ENCODE data around the gene PTPRQ. TPM values are rescaled to one million over a fixed set of nuclear protein-coding genes. Genes with fewer than 3 reads are reported as not detected.

Gene PTPRQ
- polyA plus RNA-seq, 1 experiment, result 5.1 TPM

DNA sequence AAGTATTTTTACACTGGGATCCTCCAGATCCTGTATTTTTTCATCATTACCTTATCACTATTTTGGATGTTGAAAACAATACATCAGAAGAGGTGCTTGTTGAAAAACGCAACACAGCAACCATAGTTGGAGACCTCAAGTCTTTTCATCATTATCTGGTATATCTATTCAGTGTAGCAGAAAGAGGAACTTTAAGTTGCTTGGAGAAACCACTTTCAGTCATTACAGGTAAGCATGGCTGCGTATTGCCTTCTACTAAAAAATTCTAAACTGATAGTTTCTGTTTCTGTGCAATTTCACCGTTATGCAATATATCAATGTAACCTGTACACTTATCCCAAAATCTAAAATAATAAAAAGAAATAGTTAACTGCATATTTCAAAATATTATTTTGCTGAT is 32.2 kb upstream of the PTPRQ start:
- ChIA-PET POLR2A (no interaction called here), CTCF (interaction anchor here (1.2 to 2.1 kb wide), 2 partner anchors 221 to 351 kb away, joined by 3 to 15 read pairs; no protein-coding TSS in a partner anchor)
- TF ChIP-seq, protein P1, sequence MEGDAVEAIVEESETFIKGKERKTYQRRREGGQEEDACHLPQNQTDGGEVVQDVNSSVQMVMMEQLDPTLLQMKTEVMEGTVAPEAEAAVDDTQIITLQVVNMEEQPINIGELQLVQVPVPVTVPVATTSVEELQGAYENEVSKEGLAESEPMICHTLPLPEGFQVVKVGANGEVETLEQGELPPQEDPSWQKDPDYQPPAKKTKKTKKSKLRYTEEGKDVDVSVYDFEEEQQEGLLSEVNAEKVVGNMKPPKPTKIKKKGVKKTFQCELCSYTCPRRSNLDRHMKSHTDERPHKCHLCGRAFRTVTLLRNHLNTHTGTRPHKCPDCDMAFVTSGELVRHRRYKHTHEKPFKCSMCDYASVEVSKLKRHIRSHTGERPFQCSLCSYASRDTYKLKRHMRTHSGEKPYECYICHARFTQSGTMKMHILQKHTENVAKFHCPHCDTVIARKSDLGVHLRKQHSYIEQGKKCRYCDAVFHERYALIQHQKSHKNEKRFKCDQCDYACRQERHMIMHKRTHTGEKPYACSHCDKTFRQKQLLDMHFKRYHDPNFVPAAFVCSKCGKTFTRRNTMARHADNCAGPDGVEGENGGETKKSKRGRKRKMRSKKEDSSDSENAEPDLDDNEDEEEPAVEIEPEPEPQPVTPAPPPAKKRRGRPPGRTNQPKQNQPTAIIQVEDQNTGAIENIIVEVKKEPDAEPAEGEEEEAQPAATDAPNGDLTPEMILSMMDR (IDR thresholded peaks at IDR 0.05; ENCODE audit: insufficient read depth, low read depth, low read length), result no peak
- no peak overlapping the region for H3K4me3 ChIP-seq (ENCODE audit: low read depth, low read length)
- no peaks in the 10 kb centered on the region for H3K27me3 ChIP-seq (ENCODE audit: control insufficient read depth, insufficient read depth, low read length)
- no peak for DNase-seq (ENCODE audit: low read depth)
- H3K36me3 ChIP-seq (ENCODE audit: control insufficient read depth, insufficient read depth, low read length), result no peaks in the 10 kb centered on the region

DNA sequence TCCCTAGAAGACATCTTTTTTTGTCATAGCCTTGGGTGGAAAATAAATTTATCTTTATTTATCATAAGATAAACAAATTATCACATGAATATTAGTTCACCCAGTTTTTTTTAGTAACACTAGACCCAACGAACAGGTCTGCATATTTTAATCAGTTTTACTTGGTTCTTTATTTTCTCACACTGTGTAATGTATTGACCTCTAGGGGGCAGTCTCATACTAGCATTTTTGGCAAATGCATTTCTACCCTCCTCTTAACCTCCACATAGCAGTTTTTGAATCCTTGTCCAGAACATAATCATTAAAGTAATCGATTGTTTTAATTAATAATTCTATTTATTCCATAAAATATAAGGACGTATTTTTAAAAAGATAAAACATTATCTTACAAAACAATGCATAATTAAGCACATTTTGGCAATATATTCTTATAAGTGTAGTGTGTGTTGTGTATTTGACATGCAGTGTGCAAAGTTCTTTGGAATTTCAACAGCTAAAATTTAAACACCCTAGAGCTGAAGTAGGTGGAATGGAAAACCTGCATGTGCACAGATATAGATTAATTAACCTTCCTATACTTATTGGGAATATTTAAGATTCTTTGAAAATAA is 31.6 kb upstream of the PTPRQ start:
- CTCF ChIA-PET, result interaction anchor here (1.1 to 1.3 kb wide), 5 partner anchors 22 to 534 kb away, joined by 3 to 8 read pairs (median 4); no protein-coding TSS in a partner anchor
- Histone ChIP-seq H3K27me3 (ENCODE audit: control insufficient read depth, insufficient read depth, low read length) (no peaks in the 10 kb centered on the region), H3K4me3 (ENCODE audit: low read depth, low read length) (no peak overlapping the region), H3K36me3 (ENCODE audit: control insufficient read depth, insufficient read depth, low read length) (no peaks in the 10 kb centered on the region)
- DNase-seq (ENCODE audit: low read depth), result no peak
- POLR2A ChIA-PET, result no interaction called here
- TF ChIP-seq, protein P1 (IDR thresholded peaks at IDR 0.05; ENCODE audit: insufficient read depth, low read depth, low read length), result peak; percentile 64

DNA sequence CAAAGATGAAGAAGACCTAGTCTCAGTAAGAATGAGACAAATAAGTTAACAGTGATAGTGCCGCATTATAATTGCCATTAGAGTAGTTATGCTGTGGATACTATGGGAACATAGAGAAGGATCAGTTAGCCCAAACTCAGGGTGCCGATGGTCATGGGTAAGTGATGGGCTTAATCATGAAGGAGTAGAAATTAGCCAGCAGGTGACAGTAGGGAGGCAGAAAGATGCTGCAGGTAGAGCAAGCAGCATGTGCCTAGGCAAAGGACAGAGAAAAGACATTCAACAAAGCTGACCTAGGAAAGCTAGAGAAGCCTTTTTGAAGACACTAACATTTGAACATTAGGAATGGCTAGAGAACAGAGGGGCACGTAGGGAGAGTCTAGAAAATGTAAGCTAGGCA is 30.6 kb upstream of the PTPRQ start:
- ChIA-PET POLR2A (interaction anchor here (0.7 kb wide), 1 partner anchor 167 kb away, joined by 3 read pairs; no protein-coding TSS in a partner anchor), CTCF (interaction anchor here (0.6 to 1.3 kb wide), 7 partner anchors 12 to 533 kb away, joined by 3 to 8 read pairs (median 3); no protein-coding TSS in a partner anchor)
- Histone ChIP-seq H3K36me3 (ENCODE audit: control insufficient read depth, insufficient read depth, low read length) (no peaks in the 10 kb centered on the region), H3K27me3 (ENCODE audit: control insufficient read depth, insufficient read depth, low read length) (no peaks in the 10 kb centered on the region), H3K4me3 (ENCODE audit: low read depth, low read length) (no peak overlapping the region)
- no peak for DNase-seq (ENCODE audit: low read depth)
- TF ChIP-seq, protein P1 (IDR thresholded peaks at IDR 0.05; ENCODE audit: insufficient read depth, low read depth, low read length), result no peak

DNA sequence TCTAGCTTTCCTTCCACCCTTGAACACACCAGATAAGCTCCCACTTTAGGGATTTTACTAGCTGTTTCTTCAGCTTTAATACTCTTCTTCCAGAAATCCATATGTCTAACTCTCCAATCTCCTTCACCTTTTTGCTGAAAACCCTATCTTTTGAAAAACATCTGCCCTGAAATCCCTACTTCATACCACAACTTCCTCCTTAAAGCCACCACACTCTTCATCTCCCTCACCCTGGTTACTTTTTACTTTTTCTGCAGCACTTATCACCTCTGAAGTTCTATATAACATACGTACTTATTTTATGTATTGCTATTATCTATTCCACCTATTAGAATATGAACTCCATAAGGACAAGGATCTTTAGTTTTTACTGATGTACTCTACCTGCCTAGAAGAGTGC is 28.6 kb upstream of the PTPRQ start:
- DNase-seq (ENCODE audit: low read depth), result no peak
- TF ChIP-seq, protein P1 (IDR thresholded peaks at IDR 0.05; ENCODE audit: insufficient read depth, low read depth, low read length), result no peak
- H3K36me3 ChIP-seq (ENCODE audit: control insufficient read depth, insufficient read depth, low read length), result no peaks in the 10 kb centered on the region
- ChIA-PET CTCF (no interaction called here), POLR2A (no interaction called here)
- H3K27me3 ChIP-seq (ENCODE audit: control insufficient read depth, insufficient read depth, low read length), result no peaks in the 10 kb centered on the region
- H3K4me3 ChIP-seq (ENCODE audit: low read depth, low read length), result no peak overlapping the region

DNA sequence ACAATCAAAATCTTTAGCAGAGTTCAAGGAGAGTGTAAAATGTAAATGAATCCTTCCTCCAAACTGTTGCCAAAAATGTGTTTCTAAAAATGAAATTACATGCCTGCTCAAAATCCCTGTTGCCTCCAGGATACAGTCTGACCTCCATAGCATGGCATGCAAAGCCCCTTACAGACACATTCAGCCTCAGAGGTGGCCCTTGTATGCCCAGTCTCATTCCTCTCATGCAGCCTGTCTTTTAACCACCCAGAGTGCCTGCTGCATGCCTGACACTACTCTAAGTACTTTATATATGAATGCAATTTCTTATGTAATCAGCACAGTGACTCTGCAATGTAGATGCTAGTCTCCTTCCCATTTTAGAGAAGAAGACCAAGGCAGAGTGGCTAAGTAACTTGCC is 24.4 kb upstream of the PTPRQ start:
- ChIA-PET CTCF (no interaction called here), POLR2A (no interaction called here)
- no peak for DNase-seq (ENCODE audit: low read depth)
- Histone ChIP-seq H3K4me3 (ENCODE audit: low read depth, low read length) (no peak overlapping the region), H3K36me3 (ENCODE audit: control insufficient read depth, insufficient read depth, low read length) (no peaks in the 10 kb centered on the region), H3K27me3 (ENCODE audit: control insufficient read depth, insufficient read depth, low read length) (no peaks in the 10 kb centered on the region)
- TF ChIP-seq, protein P1 (IDR thresholded peaks at IDR 0.05; ENCODE audit: insufficient read depth, low read depth, low read length), result no peak

Data from BJ (cell line).